ENCODE data around the gene SMIM29.

The SMIM29 gene

GRCh38 chr6:34238585-34239499, 10.0 kb downstream of the SMIM29 start:
- peak overlapping the region; percentile 88 for H3K4me3 ChIP-seq (ENCODE audit: low read depth, low read length)
- TF ChIP-seq, protein P1, sequence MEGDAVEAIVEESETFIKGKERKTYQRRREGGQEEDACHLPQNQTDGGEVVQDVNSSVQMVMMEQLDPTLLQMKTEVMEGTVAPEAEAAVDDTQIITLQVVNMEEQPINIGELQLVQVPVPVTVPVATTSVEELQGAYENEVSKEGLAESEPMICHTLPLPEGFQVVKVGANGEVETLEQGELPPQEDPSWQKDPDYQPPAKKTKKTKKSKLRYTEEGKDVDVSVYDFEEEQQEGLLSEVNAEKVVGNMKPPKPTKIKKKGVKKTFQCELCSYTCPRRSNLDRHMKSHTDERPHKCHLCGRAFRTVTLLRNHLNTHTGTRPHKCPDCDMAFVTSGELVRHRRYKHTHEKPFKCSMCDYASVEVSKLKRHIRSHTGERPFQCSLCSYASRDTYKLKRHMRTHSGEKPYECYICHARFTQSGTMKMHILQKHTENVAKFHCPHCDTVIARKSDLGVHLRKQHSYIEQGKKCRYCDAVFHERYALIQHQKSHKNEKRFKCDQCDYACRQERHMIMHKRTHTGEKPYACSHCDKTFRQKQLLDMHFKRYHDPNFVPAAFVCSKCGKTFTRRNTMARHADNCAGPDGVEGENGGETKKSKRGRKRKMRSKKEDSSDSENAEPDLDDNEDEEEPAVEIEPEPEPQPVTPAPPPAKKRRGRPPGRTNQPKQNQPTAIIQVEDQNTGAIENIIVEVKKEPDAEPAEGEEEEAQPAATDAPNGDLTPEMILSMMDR (IDR thresholded peaks at IDR 0.05; ENCODE audit: control insufficient read depth, extremely low read depth, insufficient read depth): no peak
- no peak for DNase-seq (ENCODE audit: low read depth)

DNA sequence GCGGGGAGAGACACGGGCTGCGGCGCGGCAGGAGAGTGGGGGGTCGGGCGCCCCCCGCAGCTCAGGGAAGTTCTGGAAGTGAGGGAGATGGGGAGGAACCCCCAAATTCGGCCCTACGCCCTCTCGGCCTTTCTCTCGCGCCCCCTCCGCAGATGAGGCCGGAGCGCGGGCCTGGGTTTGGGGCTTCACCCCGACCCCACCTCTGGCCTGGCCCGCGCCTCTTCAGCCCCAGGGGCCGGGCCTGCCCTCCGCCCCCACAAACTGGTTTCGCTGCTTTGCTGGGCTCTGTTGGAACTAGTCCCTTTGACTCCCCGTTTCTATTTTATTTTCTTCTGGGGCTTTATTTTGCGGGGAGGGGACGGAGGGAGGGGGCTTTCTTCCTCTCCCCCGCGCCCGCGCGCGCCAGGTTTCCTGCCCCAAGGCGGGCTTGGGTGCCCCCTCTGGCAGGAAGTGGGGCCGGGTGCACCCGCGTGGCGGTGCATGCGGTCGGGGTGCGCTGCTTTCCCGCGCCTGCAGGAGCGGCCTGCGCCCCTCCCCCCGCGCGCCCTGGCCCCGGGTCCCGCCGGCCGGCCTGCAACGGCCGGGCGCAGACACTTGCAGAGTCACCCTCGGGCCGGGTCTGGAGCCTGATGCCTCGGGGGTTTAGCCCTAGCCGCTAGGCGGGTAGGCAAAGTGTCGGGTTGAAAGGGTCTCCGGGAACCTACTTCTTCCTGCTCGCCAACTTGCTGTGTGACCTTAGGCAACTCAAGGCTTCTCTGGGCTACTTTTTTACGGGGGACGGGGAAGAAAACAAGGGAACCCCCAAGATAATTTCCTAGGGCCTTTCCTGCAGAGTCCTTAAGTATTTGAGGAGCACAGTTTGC, 10.9 kb downstream of the SMIM29 start:
- no peak for DNase-seq (ENCODE audit: low read depth)

GRCh38 chr6:34237316-34237721, 11.5 kb downstream of the SMIM29 start:
- no peak for DNase-seq (ENCODE audit: low read depth)
- peak overlapping the region; percentile 88 for H3K4me3 ChIP-seq (ENCODE audit: low read depth, low read length)
- TF ChIP-seq, protein P1 (IDR thresholded peaks at IDR 0.05; ENCODE audit: control insufficient read depth, extremely low read depth, insufficient read depth): no peak

More for the DNA sequence above, 10.9 kb downstream of the SMIM29 start:
- TF ChIP-seq, protein P1 (IDR thresholded peaks at IDR 0.05; ENCODE audit: control insufficient read depth, extremely low read depth, insufficient read depth): peak; percentile 32
- H3K4me3 ChIP-seq (ENCODE audit: low read depth, low read length): peak overlapping the region; percentile 88

GRCh38 chr6:34236443-34237315, 12.1 kb downstream of the SMIM29 start, which contains the start of gene HMGA1:
Gene HMGA1, plus strand, starts transcription at chr6:34236873. Its CDS starts 3,908 bp downstream, at chr6:34240781.
- peak; percentile 58 for DNase-seq (ENCODE audit: low read depth)
- H3K4me3 ChIP-seq (ENCODE audit: low read depth, low read length): peak within 1 kb of the TSS; percentile 88
- TF ChIP-seq, protein P1 (IDR thresholded peaks at IDR 0.05; ENCODE audit: control insufficient read depth, extremely low read depth, insufficient read depth): no peak

DNA sequence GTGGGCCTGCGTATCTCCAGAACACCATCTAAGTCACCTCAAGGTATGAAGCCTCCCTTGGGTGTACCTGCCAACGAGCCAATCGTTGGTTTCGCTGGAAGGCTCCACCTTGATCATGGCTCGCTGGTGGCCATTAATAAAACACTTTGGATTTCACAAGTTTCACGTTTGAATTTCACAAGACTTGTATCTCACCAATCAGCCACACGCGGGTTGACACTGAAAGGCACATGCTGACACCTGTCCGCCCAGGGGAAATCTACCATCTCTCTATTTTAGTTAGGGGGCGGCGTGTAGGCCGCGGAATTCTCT, 12.7 kb downstream of the SMIM29 start:
- DNase-seq (ENCODE audit: low read depth): no peak
- peak overlapping the region; percentile 63 for H3K4me3 ChIP-seq (ENCODE audit: low read depth, low read length)
- TF ChIP-seq, protein P1 (IDR thresholded peaks at IDR 0.05; ENCODE audit: control insufficient read depth, extremely low read depth, insufficient read depth): no peak
